HepG2 (cell line): ENCODE results near the gene LSMEM2. TPM values are rescaled to one million over a fixed set of nuclear protein-coding genes. Genes with fewer than 3 reads are reported as not detected.

Experiments
- ATAC-seq: fragments of 200-7000 bp; cut with Tn5 transposase; 3 replicates; pipeline ENCODE4 v1.9.1; 2020; ENCODE audit warnings: mild to moderate bottlenecking, moderate library complexity
- BruUV-seq: library from RNA; stranded (reverse); fragments of 400-500 nt; replicated peaks from 2 replicates; lab custom pipeline; 2021; lab: Mats Ljungman, UMichigan
- CTCF ChIA-PET: fragments of 300-600 bp; formaldehyde crosslinking; extraction: SDS; loops from one replicate; lab custom pipeline; 2021; ENCODE audit warnings: low total read pairs, inconsistent platforms, low intra/inter-chr PET ratio; lab: Yijun Ruan, JAX
- POLR2A ChIA-PET: fragments of 350-600 bp; sonication (Branson Sonifier 250); formaldehyde crosslinking; loops from one replicate; lab custom pipeline; 2020; ENCODE audit warnings: antibody characterized with exemption, inconsistent platforms; lab: Yijun Ruan, JAX
- DNase-seq: peaks from one replicate; pipeline ENCODE4 v3.0.0-alpha.2; 2015; ENCODE audit warnings: low spot score
- FAIRE-seq: peaks from 3 replicates; lab custom pipeline; 2011; peaks lifted over from hg19 to GRCh38; lab: Jason Lieb, UNC
- H2AFZ ChIP-seq: one replicate; pipeline ENCODE4 v1.6.1; 2011; ENCODE audit warnings: low read length, inconsistent platforms
- H3K27ac ChIP-seq: fragments of 300-600 bp; 3 replicates; pipeline ENCODE4 v1.8.0; 2011; ENCODE audit warnings: mixed run types, mild to moderate bottlenecking, mixed read lengths, low read length, inconsistent platforms; ENCODE audit not compliant: insufficient read depth; ENCODE audit errors: extremely low read length
- H3K27me3 ChIP-seq, 2 experiments: fragments of 200-600 bp in 1 of 2; 2 replicates in 1 of 2; 3 replicates in 1 of 2; pipeline versions ENCODE4 v1.6.0 to v1.8.0; 2011; ENCODE audit warnings: low read length in 2 of 2, mild to moderate bottlenecking in 2 of 2, moderate library complexity in 2 of 2, inconsistent platforms in 1 of 2; ENCODE audit not compliant: insufficient read depth in 2 of 2, control insufficient read depth in 1 of 2
- H3K36me3 ChIP-seq, 2 experiments: fragments of 200-600 bp in 1 of 2; replicated peaks in 1 of 2; 2 replicates in 1 of 2; 3 replicates in 1 of 2; pipeline versions ENCODE4 v1.5.1 to v1.8.0; 2011; ENCODE audit warnings: low read length in 2 of 2, inconsistent platforms in 1 of 2; ENCODE audit not compliant: insufficient read depth in 2 of 2, control insufficient read depth in 1 of 2
- H3K4me1 ChIP-seq: 2 replicates; pipeline ENCODE4 v1.5.1; 2012; ENCODE audit warnings: low read length, inconsistent platforms; ENCODE audit not compliant: insufficient read depth
- H3K4me2 ChIP-seq: 2 replicates; pipeline ENCODE4 v1.6.0; 2011; ENCODE audit warnings: low read depth, low read length, inconsistent platforms
- H3K4me3 ChIP-seq, 3 experiments: fragments of 200-600 bp in 1 of 3; sonication (generic), shearing (Covaris generic) in 1 of 3; replicated peaks in 1 of 3; 2 replicates each; pipeline ENCODE4 v1.5.1; 2011 to 2016; ENCODE audit warnings: low read length in 3 of 3, inconsistent platforms in 2 of 3, low read depth in 2 of 3, mild to moderate bottlenecking in 2 of 3, control low read depth in 1 of 3, mixed read lengths in 1 of 3; ENCODE audit not compliant: insufficient read depth in 1 of 3
- H3K79me2 ChIP-seq: one replicate; pipeline ENCODE4 v1.6.1; 2011; ENCODE audit warnings: low read length, inconsistent platforms; ENCODE audit not compliant: insufficient read depth
- H3K9ac ChIP-seq: 2 replicates; pipeline ENCODE4 v1.6.0; 2011; ENCODE audit warnings: mild to moderate bottlenecking, low read depth, low read length, inconsistent platforms; ENCODE audit not compliant: insufficient read depth
- H3K9me3 ChIP-seq: 2 replicates; pipeline ENCODE4 v1.5.1; 2012; ENCODE audit warnings: mild to moderate bottlenecking, low read length
- H4K20me1 ChIP-seq: 2 replicates; pipeline ENCODE4 v1.6.0; 2011; ENCODE audit warnings: inconsistent platforms, mild to moderate bottlenecking, low read length, moderate library complexity; ENCODE audit not compliant: insufficient read depth
- AGO2 ChIP-seq: fragments of 200-400 bp; formaldehyde crosslinking; optimal IDR thresholded peaks from 2 replicates; pipeline ENCODE3; 2017; ENCODE audit warnings: mild to moderate bottlenecking, low read depth, low read length, moderate library complexity
- EEA1 ChIP-seq: sonication (generic); formaldehyde crosslinking; IDR thresholded peaks from 2 replicates; pipeline ENCODE4 v1.5.1; 2020; ENCODE audit warnings: mild to moderate bottlenecking, missing genetic modification reagents, borderline replicate concordance
- PRPF4 ChIP-seq: fragments of 200-400 bp; formaldehyde crosslinking; IDR thresholded peaks from 2 replicates; pipeline ENCODE4 v1.6.1; 2016; ENCODE audit warnings: low read length, low read depth; ENCODE audit not compliant: poor library complexity, severe bottlenecking
- PTBP1 ChIP-seq: fragments of 200-400 bp; formaldehyde crosslinking; IDR thresholded peaks from 2 replicates; pipeline ENCODE4 v1.6.1; 2018; ENCODE audit warnings: low read length, low read depth; ENCODE audit not compliant: poor library complexity, severe bottlenecking
- SALL1 ChIP-seq: sonication (generic); formaldehyde crosslinking; IDR thresholded peaks from 2 replicates; pipeline ENCODE4 v1.8.0; 2022; ENCODE audit warnings: mild to moderate bottlenecking, missing genetic modification reagents
- SRSF1 ChIP-seq: fragments of 200-400 bp; formaldehyde crosslinking; optimal IDR thresholded peaks from 2 replicates; pipeline ENCODE3; 2017; ENCODE audit warnings: mild to moderate bottlenecking, low read depth, low read length, moderate library complexity
- ZNF264 ChIP-seq: sonication (generic); formaldehyde crosslinking; IDR thresholded peaks from 2 replicates; pipeline ENCODE4 v1.4.0; 2020; ENCODE audit warnings: missing genetic modification reagents
- ZNF496 ChIP-seq: sonication (generic); formaldehyde crosslinking; IDR thresholded peaks from 2 replicates; pipeline ENCODE4 v1.8.1; 2023; ENCODE audit warnings: mild to moderate bottlenecking, moderate library complexity, missing genetic modification reagents; ENCODE audit not compliant: insufficient replicate concordance
- ZSCAN25 ChIP-seq: sonication (generic); formaldehyde crosslinking; IDR thresholded peaks from 2 replicates; pipeline ENCODE4 v1.8.0; 2022; ENCODE audit warnings: mild to moderate bottlenecking, missing genetic modification reagents
- WGBS: methylation state at CpG from one replicate; pipeline ENCODE4 v1.1.6; 2017; ENCODE audit warnings: low lambda C conversion rate; 5-methylcytosine and 5-hydroxymethylcytosine counted together
- in situ Hi-C: cut with HindIII; loops from 2 replicates; pipeline ENCODE4 v1.10.0; 2017; ENCODE audit warnings: low pct_unique_long_range_greater_than_20kb; ENCODE audit not compliant: extremely low pct_ligation_motif_present
- intact Hi-C: fragments of 100-400 bp; cut with micrococcal nuclease; formaldehyde crosslinking; loops from one replicate; pipeline ENCODE4 v1.10.0; 2022; ENCODE audit not compliant: unreplicated experiment
- polyA plus RNA-seq, 8 experiments: library from polyadenylated mRNA; depleted of rRNA in 3 of 8; stranded (reverse) in 7 of 8; unstranded in 1 of 8; fragments of >200 nt; fragmentation: Illumina TruSeq in 4 of 8; extraction: Trizol in 4 of 8; gene quantifications; 2 replicates each; pipeline versions ENCODE4 v1.2.1 to v1.2.3, GENCODE V29; 2011 to 2016; ENCODE audit warnings: low read depth in 4 of 8, missing spikeins in 1 of 8, mixed read lengths in 1 of 8; ENCODE audit not compliant: insufficient read depth in 1 of 8
- total RNA-seq, 5 experiments: library from RNA; depleted of rRNA; stranded (reverse); fragments of >200 nt; fragmentation: Illumina TruSeq; extraction: Trizol; gene quantifications; 2 replicates each; pipeline ENCODE4 v1.2.3, GENCODE V29; 2016; ENCODE audit warnings: low read depth in 1 of 5
- TF ChIP-seq, protein P1 (sequence below): sonication (generic); formaldehyde crosslinking; IDR thresholded peaks from 2 replicates; pipeline ENCODE4 v1.4.0; 2020; ENCODE audit warnings: mild to moderate bottlenecking, missing genetic modification reagents, borderline replicate concordance
- TF ChIP-seq, protein P2 (sequence below): sonication (generic); formaldehyde crosslinking; IDR thresholded peaks from 2 replicates; pipeline ENCODE4 v1.4.0; 2020; ENCODE audit warnings: missing genetic modification reagents
- TF ChIP-seq, protein P3 (sequence below): sonication (generic); formaldehyde crosslinking; IDR thresholded peaks from 2 replicates; pipeline ENCODE4 v1.5.1; 2020; ENCODE audit warnings: mild to moderate bottlenecking, missing genetic modification reagents, moderate library complexity
- TF ChIP-seq, protein P4 (sequence below): sonication (generic); formaldehyde crosslinking; IDR thresholded peaks from 2 replicates; pipeline ENCODE4 v1.4.0; 2020; ENCODE audit warnings: missing genetic modification reagents

The LSMEM2 gene
- total and polyA plus RNA-seq, 2 of the 13 experiments (the other 11 are each of a cell fraction or from before 2014, with no cell fraction given), result 0.07 to 0.41 TPM

DNA sequence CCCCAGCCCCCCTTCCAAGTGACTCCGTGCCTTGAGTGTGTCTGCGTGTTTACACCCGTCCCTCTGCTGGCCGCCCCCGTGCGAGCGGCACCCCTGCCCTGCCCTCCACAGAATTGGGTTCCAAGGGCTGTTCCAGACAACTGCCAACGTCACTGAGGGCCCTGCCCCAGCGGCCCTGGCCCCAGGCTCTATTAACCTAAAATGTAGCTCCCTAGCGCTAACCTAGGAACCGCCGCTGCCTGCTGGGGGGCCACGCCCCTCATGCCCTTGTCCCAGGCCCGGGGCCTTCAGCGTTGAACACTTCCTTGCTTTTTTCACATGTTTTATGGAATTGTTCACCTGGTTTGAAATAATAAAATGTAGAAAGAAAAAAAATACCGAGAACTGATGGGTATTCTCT lies 19.9 kb upstream of the LSMEM2 start:
- no peak for FAIRE-seq
- ATAC-seq, result no peak
- Histone ChIP-seq H2AFZ (no peak overlapping the region), H3K9ac (no peak overlapping the region), H3K79me2 (peaks cover 12% of the 10 kb centered on the region), H3K27ac (no peak overlapping the region), H3K4me3 (no peak overlapping the region), H3K27me3 (no peaks in the 10 kb centered on the region), H3K9me3 (no peaks in the 10 kb centered on the region), H3K4me2 (no peak overlapping the region), H3K36me3 (peaks cover 16 to 28% of the 10 kb centered on the region in 2 experiments), H3K4me1 (peaks cover 48% of the 10 kb centered on the region), H4K20me1 (no peaks in the 10 kb centered on the region)
- ChIA-PET CTCF (interaction anchor here (3.0 to 3.1 kb wide), 2 partner anchors 14 to 32 kb away, joined by 26 to 81 read pairs; no protein-coding TSS in a partner anchor), POLR2A (interaction anchor here (0.6 to 8.0 kb wide), 5 partner anchors 12 to 78 kb away, joined by 3 to 155 read pairs (median 8); partner anchors contain the start of genes GNAI2 and SEMA3B)
- no peak for DNase-seq
- in situ Hi-C loops (no loop called here), intact Hi-C loops (no loop called here)
- BruUV-seq, result no TSS peak
- WGBS, result 88% methylated on average over 15 of the region's 16 CpGs
- TF ChIP-seq, protein P1, sequence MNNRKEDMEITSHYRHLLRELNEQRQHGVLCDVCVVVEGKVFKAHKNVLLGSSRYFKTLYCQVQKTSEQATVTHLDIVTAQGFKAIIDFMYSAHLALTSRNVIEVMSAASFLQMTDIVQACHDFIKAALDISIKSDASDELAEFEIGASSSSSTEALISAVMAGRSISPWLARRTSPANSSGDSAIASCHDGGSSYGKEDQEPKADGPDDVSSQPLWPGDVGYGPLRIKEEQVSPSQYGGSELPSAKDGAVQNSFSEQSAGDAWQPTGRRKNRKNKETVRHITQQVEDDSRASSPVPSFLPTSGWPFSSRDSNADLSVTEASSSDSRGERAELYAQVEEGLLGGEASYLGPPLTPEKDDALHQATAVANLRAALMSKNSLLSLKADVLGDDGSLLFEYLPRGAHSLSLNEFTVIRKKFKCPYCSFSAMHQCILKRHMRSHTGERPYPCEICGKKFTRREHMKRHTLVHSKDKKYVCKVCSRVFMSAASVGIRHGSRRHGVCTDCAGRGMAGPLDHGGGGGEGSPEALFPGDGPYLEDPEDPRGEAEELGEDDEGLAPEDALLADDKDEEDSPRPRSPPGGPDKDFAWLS (CRISPR knock-in tag), result no peak
- TF ChIP-seq EEA1 (CRISPR knock-in tag), result no peak
- no peak for TF ChIP-seq PTBP1
- TF ChIP-seq SRSF1, result peak; percentile 24
- no peak for TF ChIP-seq ZSCAN25 (CRISPR knock-in tag)
- TF ChIP-seq, protein P2, sequence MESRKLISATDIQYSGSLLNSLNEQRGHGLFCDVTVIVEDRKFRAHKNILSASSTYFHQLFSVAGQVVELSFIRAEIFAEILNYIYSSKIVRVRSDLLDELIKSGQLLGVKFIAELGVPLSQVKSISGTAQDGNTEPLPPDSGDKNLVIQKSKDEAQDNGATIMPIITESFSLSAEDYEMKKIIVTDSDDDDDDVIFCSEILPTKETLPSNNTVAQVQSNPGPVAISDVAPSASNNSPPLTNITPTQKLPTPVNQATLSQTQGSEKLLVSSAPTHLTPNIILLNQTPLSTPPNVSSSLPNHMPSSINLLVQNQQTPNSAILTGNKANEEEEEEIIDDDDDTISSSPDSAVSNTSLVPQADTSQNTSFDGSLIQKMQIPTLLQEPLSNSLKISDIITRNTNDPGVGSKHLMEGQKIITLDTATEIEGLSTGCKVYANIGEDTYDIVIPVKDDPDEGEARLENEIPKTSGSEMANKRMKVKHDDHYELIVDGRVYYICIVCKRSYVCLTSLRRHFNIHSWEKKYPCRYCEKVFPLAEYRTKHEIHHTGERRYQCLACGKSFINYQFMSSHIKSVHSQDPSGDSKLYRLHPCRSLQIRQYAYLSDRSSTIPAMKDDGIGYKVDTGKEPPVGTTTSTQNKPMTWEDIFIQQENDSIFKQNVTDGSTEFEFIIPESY (CRISPR knock-in tag), result peak; percentile 84
- peak; percentile 33 for TF ChIP-seq AGO2
- TF ChIP-seq, protein P3, sequence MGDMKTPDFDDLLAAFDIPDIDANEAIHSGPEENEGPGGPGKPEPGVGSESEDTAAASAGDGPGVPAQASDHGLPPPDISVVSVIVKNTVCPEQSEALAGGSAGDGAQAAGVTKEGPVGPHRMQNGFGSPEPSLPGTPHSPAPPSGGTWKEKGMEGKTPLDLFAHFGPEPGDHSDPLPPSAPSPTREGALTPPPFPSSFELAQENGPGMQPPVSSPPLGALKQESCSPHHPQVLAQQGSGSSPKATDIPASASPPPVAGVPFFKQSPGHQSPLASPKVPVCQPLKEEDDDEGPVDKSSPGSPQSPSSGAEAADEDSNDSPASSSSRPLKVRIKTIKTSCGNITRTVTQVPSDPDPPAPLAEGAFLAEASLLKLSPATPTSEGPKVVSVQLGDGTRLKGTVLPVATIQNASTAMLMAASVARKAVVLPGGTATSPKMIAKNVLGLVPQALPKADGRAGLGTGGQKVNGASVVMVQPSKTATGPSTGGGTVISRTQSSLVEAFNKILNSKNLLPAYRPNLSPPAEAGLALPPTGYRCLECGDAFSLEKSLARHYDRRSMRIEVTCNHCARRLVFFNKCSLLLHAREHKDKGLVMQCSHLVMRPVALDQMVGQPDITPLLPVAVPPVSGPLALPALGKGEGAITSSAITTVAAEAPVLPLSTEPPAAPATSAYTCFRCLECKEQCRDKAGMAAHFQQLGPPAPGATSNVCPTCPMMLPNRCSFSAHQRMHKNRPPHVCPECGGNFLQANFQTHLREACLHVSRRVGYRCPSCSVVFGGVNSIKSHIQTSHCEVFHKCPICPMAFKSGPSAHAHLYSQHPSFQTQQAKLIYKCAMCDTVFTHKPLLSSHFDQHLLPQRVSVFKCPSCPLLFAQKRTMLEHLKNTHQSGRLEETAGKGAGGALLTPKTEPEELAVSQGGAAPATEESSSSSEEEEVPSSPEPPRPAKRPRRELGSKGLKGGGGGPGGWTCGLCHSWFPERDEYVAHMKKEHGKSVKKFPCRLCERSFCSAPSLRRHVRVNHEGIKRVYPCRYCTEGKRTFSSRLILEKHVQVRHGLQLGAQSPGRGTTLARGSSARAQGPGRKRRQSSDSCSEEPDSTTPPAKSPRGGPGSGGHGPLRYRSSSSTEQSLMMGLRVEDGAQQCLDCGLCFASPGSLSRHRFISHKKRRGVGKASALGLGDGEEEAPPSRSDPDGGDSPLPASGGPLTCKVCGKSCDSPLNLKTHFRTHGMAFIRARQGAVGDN, result no peak
- no peak for TF ChIP-seq ZNF496 (CRISPR knock-in tag)
- TF ChIP-seq SALL1 (CRISPR knock-in tag), result no peak
- TF ChIP-seq, protein P4, sequence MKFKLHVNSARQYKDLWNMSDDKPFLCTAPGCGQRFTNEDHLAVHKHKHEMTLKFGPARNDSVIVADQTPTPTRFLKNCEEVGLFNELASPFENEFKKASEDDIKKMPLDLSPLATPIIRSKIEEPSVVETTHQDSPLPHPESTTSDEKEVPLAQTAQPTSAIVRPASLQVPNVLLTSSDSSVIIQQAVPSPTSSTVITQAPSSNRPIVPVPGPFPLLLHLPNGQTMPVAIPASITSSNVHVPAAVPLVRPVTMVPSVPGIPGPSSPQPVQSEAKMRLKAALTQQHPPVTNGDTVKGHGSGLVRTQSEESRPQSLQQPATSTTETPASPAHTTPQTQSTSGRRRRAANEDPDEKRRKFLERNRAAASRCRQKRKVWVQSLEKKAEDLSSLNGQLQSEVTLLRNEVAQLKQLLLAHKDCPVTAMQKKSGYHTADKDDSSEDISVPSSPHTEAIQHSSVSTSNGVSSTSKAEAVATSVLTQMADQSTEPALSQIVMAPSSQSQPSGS (CRISPR knock-in tag), result no peak
- TF ChIP-seq PRPF4, result no peak
- TF ChIP-seq ZNF264 (CRISPR knock-in tag), result no peak
